Effector memory CD4-positive, alpha-beta T cell (primary cell): ENCODE data around the gene CARD11.

Source experiments
- DNase-seq, 3 donors: peaks; one replicate each; pipeline ENCODE4 v3.0.0-alpha.2; 2020
- H3K27ac ChIP-seq: 2 replicates; pipeline ENCODE4 v1.7.0; 2013; ENCODE audit warnings: mild to moderate bottlenecking, low read length, moderate library complexity; ENCODE audit not compliant: insufficient read depth, poor library complexity, severe bottlenecking
- H3K27me3 ChIP-seq: replicated peaks from 2 replicates; pipeline ENCODE4 v1.7.0; 2013; ENCODE audit warnings: mild to moderate bottlenecking, low read length; ENCODE audit not compliant: insufficient read depth, control insufficient read depth, poor library complexity, severe bottlenecking
- H3K36me3 ChIP-seq: 2 replicates; pipeline ENCODE4 v1.7.0; 2013; ENCODE audit warnings: mild to moderate bottlenecking, low read length, moderate library complexity; ENCODE audit not compliant: control insufficient read depth, insufficient read depth
- H3K4me1 ChIP-seq: 2 replicates; pipeline ENCODE4 v1.7.0; 2013; ENCODE audit warnings: low read length, mild to moderate bottlenecking; ENCODE audit not compliant: control insufficient read depth, insufficient read depth, poor library complexity, severe bottlenecking
- H3K4me3 ChIP-seq: 2 replicates; pipeline ENCODE4 v1.7.0; 2013; ENCODE audit warnings: low read length, low read depth, mild to moderate bottlenecking; ENCODE audit not compliant: insufficient read depth, poor library complexity, severe bottlenecking
- H3K9me3 ChIP-seq: 2 replicates; pipeline ENCODE4 v1.7.0; 2013; ENCODE audit warnings: mild to moderate bottlenecking, low read length, moderate library complexity; ENCODE audit not compliant: control insufficient read depth

CARD11 gene

GRCh38 chr7:2887816-2888215, 155.9 kb downstream of the CARD11 start:
- H3K4me3 ChIP-seq = no peak overlapping the region
- DNase-seq = no peak
- H3K27ac ChIP-seq = no peak overlapping the region
- H3K4me1 ChIP-seq = no peaks in the 10 kb centered on the region
- no peaks in the 10 kb centered on the region for H3K27me3 ChIP-seq
- H3K36me3 ChIP-seq = no peaks in the 10 kb centered on the region
- H3K9me3 ChIP-seq = no peaks in the 10 kb centered on the region

- no peaks in the 10 kb centered on the region for H3K9me3 ChIP-seq
- H3K27me3 ChIP-seq = no peaks in the 10 kb centered on the region
- H3K4me1 ChIP-seq = no peaks in the 10 kb centered on the region
- H3K4me3 ChIP-seq = no peak overlapping the region
- DNase-seq = peak; percentile 10 to 24 (median 23)
- no peak overlapping the region for H3K27ac ChIP-seq
- H3K36me3 ChIP-seq = no peaks in the 10 kb centered on the region
Observed at GRCh38 chr7:2886900-2887299, 156.8 kb downstream of the CARD11 start.

- no peaks in the 10 kb centered on the region for H3K4me1 ChIP-seq
- DNase-seq = no peak
- no peak overlapping the region for H3K4me3 ChIP-seq
- H3K27me3 ChIP-seq = no peaks in the 10 kb centered on the region
- H3K36me3 ChIP-seq = no peaks in the 10 kb centered on the region
- no peak overlapping the region for H3K27ac ChIP-seq
- no peaks in the 10 kb centered on the region for H3K9me3 ChIP-seq
Observed at GRCh38 chr7:2886391-2886790, 157.3 kb downstream of the CARD11 start.

- Histone ChIP-seq H3K4me1 (peaks cover 3% of the 10 kb centered on the region), H3K9me3 (no peaks in the 10 kb centered on the region), H3K4me3 (no peak overlapping the region), H3K36me3 (no peaks in the 10 kb centered on the region), H3K27ac (no peak overlapping the region), H3K27me3 (no peaks in the 10 kb centered on the region)
- DNase-seq = no peak
Observed at GRCh38 chr7:2884161-2884560, 159.5 kb downstream of the CARD11 start.

GRCh38 chr7:2883101-2883500, 160.6 kb downstream of the CARD11 start:
- H3K4me3 ChIP-seq = no peak overlapping the region
- no peaks in the 10 kb centered on the region for H3K9me3 ChIP-seq
- peaks cover 14% of the 10 kb centered on the region for H3K4me1 ChIP-seq
- H3K27ac ChIP-seq = no peak overlapping the region
- no peaks in the 10 kb centered on the region for H3K27me3 ChIP-seq
- DNase-seq = no peak
- no peaks in the 10 kb centered on the region for H3K36me3 ChIP-seq

- Histone ChIP-seq H3K27ac (no peak overlapping the region), H3K27me3 (no peaks in the 10 kb centered on the region), H3K9me3 (no peaks in the 10 kb centered on the region), H3K36me3 (no peaks in the 10 kb centered on the region), H3K4me3 (no peak overlapping the region), H3K4me1 (peaks cover 14% of the 10 kb centered on the region)
- no peak for DNase-seq
Observed at GRCh38 chr7:2882111-2882510, 161.6 kb downstream of the CARD11 start.

- Histone ChIP-seq H3K36me3 (no peaks in the 10 kb centered on the region), H3K4me1 (peaks cover 14% of the 10 kb centered on the region), H3K4me3 (no peak overlapping the region), H3K27ac (no peak overlapping the region), H3K9me3 (no peaks in the 10 kb centered on the region), H3K27me3 (no peaks in the 10 kb centered on the region)
- DNase-seq = no peak
Observed at GRCh38 chr7:2880874-2881533, 162.7 kb downstream of the CARD11 start.

GRCh38 chr7:2880051-2880450, 163.6 kb downstream of the CARD11 start:
- no peaks in the 10 kb centered on the region for H3K9me3 ChIP-seq
- H3K4me1 ChIP-seq = peaks cover 14% of the 10 kb centered on the region
- no peak overlapping the region for H3K4me3 ChIP-seq
- no peak for DNase-seq
- H3K36me3 ChIP-seq = no peaks in the 10 kb centered on the region
- no peak overlapping the region for H3K27ac ChIP-seq
- no peaks in the 10 kb centered on the region for H3K27me3 ChIP-seq

- Histone ChIP-seq H3K27me3 (no peaks in the 10 kb centered on the region), H3K36me3 (no peaks in the 10 kb centered on the region), H3K9me3 (no peaks in the 10 kb centered on the region), H3K4me1 (peaks cover 14% of the 10 kb centered on the region), H3K27ac (no peak overlapping the region), H3K4me3 (no peak overlapping the region)
- DNase-seq = no peak
Observed at GRCh38 chr7:2879354-2879753, 164.3 kb downstream of the CARD11 start.

- Histone ChIP-seq H3K4me3 (no peak overlapping the region), H3K9me3 (no peaks in the 10 kb centered on the region), H3K4me1 (peaks cover 14% of the 10 kb centered on the region), H3K36me3 (no peaks in the 10 kb centered on the region), H3K27ac (no peak overlapping the region), H3K27me3 (no peaks in the 10 kb centered on the region)
- no peak for DNase-seq
Observed at GRCh38 chr7:2878306-2878705, 165.4 kb downstream of the CARD11 start.
